ENCODE measurements around the gene FUT8. TPM values are rescaled to one million over a fixed set of nuclear protein-coding genes. Genes with fewer than 3 reads are reported as not detected.
"Not testable (repeated sequence)": the region's sequence is repeated elsewhere in the genome, so short reads cannot be mapped to it uniquely, and the experiment has no call there.

FUT8 gene
- total RNA-seq, 1 donor: 32.1 TPM

GRCh38 chr14:65461730-65462129 is 49.2 kb downstream of the FUT8 start:
- Histone ChIP-seq H3K27me3 (ENCODE audit: insufficient read depth, low read length) (no peaks in the 10 kb centered on the region), H3K4me3 (ENCODE audit: low read length) (no peak overlapping the region), H3K9me3 (ENCODE audit: low read depth, low read length) (no peaks in the 10 kb centered on the region), H3K4me1 (ENCODE audit: insufficient read depth, low read length) (no peaks in the 10 kb centered on the region)

DNA sequence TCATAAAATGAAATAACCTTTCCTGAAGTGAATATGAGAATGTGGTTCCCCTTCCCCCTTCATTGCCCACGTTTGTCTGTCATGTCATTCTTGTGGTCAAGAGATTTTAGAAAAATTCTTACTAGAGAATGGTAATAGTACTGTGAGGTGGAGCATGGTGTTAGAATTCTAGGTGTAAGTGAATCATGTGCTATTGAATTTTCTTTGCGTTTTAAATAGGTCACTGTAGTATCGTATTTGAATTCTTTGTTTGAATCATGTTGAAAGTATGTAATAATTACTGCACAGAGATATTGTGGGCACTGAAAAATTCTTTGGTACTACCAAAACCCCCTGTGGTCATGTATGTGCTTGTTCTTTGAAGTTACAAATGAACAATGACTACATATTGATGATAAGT is 49.9 kb downstream of the FUT8 start:
- Histone ChIP-seq H3K9me3 (ENCODE audit: low read depth, low read length) (no peaks in the 10 kb centered on the region), H3K4me3 (ENCODE audit: low read length) (no peak overlapping the region), H3K27me3 (ENCODE audit: insufficient read depth, low read length) (no peaks in the 10 kb centered on the region), H3K4me1 (ENCODE audit: insufficient read depth, low read length) (no peaks in the 10 kb centered on the region)

GRCh38 chr14:65465584-65465983 is 53.1 kb downstream of the FUT8 start:
- H3K27me3 ChIP-seq (ENCODE audit: insufficient read depth, low read length): no peaks in the 10 kb centered on the region
- peaks cover 5% of the 10 kb centered on the region for H3K4me1 ChIP-seq (ENCODE audit: insufficient read depth, low read length)
- H3K9me3 ChIP-seq (ENCODE audit: low read depth, low read length): no peaks in the 10 kb centered on the region
- H3K4me3 ChIP-seq (ENCODE audit: low read length): no peak overlapping the region

- H3K9me3 ChIP-seq (ENCODE audit: low read depth, low read length); H3K27me3 ChIP-seq (ENCODE audit: insufficient read depth, low read length); H3K4me3 ChIP-seq (ENCODE audit: low read length): not testable (repeated sequence)
- H3K4me1 ChIP-seq (ENCODE audit: insufficient read depth, low read length): peaks cover 11% of the 10 kb centered on the region
Measured at GRCh38 chr14:65467926-65468325, 55.4 kb downstream of the FUT8 start.

DNA sequence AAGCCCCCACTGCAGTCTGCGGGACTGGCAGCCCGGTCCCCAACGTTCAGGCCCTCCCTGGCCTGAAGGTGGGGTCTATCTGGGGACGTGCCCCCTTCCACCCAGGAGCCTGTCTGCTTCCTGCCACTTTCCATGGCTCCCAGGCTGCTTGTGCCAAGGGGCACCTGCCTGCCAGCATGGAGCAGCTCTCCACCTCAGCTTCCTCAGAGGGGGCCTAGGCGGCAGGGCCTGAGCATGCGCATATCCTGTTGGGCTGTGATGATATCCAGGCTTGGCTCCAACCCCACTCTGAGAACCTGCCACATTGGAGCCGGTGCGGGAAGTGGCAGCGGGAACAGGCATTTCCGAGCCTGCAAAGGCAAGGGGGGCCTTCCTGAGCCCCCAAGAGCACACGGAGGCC is 57.4 kb downstream of the FUT8 start:
- H3K27me3 ChIP-seq (ENCODE audit: insufficient read depth, low read length): no peaks in the 10 kb centered on the region
- H3K4me1 ChIP-seq (ENCODE audit: insufficient read depth, low read length): peaks cover 11% of the 10 kb centered on the region
- H3K4me3 ChIP-seq (ENCODE audit: low read length): no peak overlapping the region
- H3K9me3 ChIP-seq (ENCODE audit: low read depth, low read length): no peaks in the 10 kb centered on the region

- Histone ChIP-seq H3K4me1 (ENCODE audit: insufficient read depth, low read length) (peaks cover 11% of the 10 kb centered on the region), H3K9me3 (ENCODE audit: low read depth, low read length) (no peaks in the 10 kb centered on the region), H3K4me3 (ENCODE audit: low read length) (no peak overlapping the region), H3K27me3 (ENCODE audit: insufficient read depth, low read length) (no peaks in the 10 kb centered on the region)
Measured at GRCh38 chr14:65470404-65470880, 57.9 kb downstream of the FUT8 start.

- Histone ChIP-seq H3K9me3 (ENCODE audit: low read depth, low read length) (no peaks in the 10 kb centered on the region), H3K4me3 (ENCODE audit: low read length) (no peak overlapping the region), H3K4me1 (ENCODE audit: insufficient read depth, low read length) (peaks cover 11% of the 10 kb centered on the region), H3K27me3 (ENCODE audit: insufficient read depth, low read length) (no peaks in the 10 kb centered on the region)
Measured at GRCh38 chr14:65471038-65471878, 58.7 kb downstream of the FUT8 start.

DNA sequence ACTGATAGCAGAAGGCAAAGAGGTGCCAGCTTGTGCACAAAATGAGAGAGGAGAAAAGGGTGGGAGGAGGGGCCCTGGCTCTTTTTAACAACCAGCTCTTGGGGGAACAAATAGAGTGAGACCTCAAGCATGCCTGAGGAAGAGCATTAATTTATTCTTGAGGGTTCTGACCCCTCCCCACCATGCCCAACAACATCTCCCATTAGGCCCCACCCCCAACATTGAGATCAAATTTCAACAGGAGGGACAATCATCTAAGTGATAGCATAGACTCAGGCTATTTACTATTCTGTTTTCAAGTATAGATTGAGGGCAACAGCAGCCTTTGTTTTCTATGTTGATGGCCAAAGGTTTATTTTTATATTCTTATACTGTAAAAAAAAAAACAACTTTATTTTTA is 59.7 kb downstream of the FUT8 start:
- Histone ChIP-seq H3K4me3 (ENCODE audit: low read length) (no peak overlapping the region), H3K27me3 (ENCODE audit: insufficient read depth, low read length) (no peaks in the 10 kb centered on the region), H3K9me3 (ENCODE audit: low read depth, low read length) (no peaks in the 10 kb centered on the region)

GRCh38 chr14:65476273-65476941 is 63.9 kb downstream of the FUT8 start:
- Histone ChIP-seq H3K4me1 (ENCODE audit: insufficient read depth, low read length) (peaks cover 11% of the 10 kb centered on the region), H3K4me3 (ENCODE audit: low read length) (no peak overlapping the region), H3K27me3 (ENCODE audit: insufficient read depth, low read length) (no peaks in the 10 kb centered on the region), H3K9me3 (ENCODE audit: low read depth, low read length) (no peaks in the 10 kb centered on the region)

More for the DNA sequence above, 59.7 kb downstream of the FUT8 start:
- H3K4me1 ChIP-seq (ENCODE audit: insufficient read depth, low read length): peaks cover 11% of the 10 kb centered on the region

- H3K27me3 ChIP-seq (ENCODE audit: insufficient read depth, low read length): no peaks in the 10 kb centered on the region
- H3K9me3 ChIP-seq (ENCODE audit: low read depth, low read length): no peaks in the 10 kb centered on the region
- no peak overlapping the region for H3K4me3 ChIP-seq (ENCODE audit: low read length)
- H3K4me1 ChIP-seq (ENCODE audit: insufficient read depth, low read length): peaks cover 10% of the 10 kb centered on the region
Measured at GRCh38 chr14:65476942-65477318, 64.4 kb downstream of the FUT8 start.

DNA sequence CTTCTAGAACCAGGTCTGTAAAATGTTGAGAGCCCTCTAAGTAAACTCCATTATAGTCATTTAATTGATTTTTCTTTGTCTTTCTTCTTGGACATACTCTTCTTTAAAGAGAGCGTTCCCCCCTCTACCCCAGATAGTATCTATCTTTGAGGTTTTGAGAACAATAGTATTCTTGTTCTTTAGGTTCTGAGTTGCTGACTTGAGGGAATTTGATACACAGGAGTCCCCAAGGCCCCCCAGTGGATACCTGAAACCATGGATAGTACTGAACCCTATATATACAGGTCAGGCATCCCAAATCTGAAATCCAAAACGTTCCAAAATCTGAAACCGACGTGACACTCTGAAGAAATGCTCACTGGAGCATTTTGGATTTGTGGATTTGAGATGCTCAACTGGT is 65.5 kb downstream of the FUT8 start:
- no peaks in the 10 kb centered on the region for H3K9me3 ChIP-seq (ENCODE audit: low read depth, low read length)
- no peak overlapping the region for H3K4me3 ChIP-seq (ENCODE audit: low read length)
- H3K27me3 ChIP-seq (ENCODE audit: insufficient read depth, low read length): no peaks in the 10 kb centered on the region

GRCh38 chr14:65478596-65478995 is 66.1 kb downstream of the FUT8 start:
- Histone ChIP-seq H3K9me3 (ENCODE audit: low read depth, low read length) (no peaks in the 10 kb centered on the region), H3K4me1 (ENCODE audit: insufficient read depth, low read length) (peaks cover 15% of the 10 kb centered on the region), H3K4me3 (ENCODE audit: low read length) (no peak overlapping the region), H3K27me3 (ENCODE audit: insufficient read depth, low read length) (no peaks in the 10 kb centered on the region)

More for the DNA sequence above, 65.5 kb downstream of the FUT8 start:
- peaks cover 14% of the 10 kb centered on the region for H3K4me1 ChIP-seq (ENCODE audit: insufficient read depth, low read length)

DNA sequence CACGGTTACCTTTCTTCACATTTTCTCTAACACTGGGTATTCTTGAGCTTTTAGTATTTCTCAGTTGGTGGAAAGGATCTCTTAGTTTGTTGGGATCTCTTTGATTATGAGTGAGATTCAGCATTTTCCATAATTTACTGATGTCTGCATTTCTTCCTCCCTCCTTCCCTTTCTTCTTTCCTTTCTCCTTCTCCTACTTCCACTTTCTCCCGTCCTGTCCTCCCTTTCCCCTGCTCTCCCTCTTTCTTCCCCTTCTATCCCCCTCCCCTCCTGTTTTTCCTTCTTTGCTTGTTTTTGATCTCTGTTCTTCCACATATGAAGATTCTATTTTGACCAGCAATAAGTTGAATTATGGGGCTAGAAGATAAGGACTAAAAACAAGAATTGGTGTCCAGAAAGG is 66.9 kb downstream of the FUT8 start:
- Histone ChIP-seq H3K27me3 (ENCODE audit: insufficient read depth, low read length) (no peaks in the 10 kb centered on the region), H3K4me1 (ENCODE audit: insufficient read depth, low read length) (peaks cover 15% of the 10 kb centered on the region), H3K9me3 (ENCODE audit: low read depth, low read length) (no peaks in the 10 kb centered on the region), H3K4me3 (ENCODE audit: low read length) (no peak overlapping the region)

GRCh38 chr14:65482757-65483438 is 70.4 kb downstream of the FUT8 start:
- Histone ChIP-seq H3K9me3 (ENCODE audit: low read depth, low read length) (no peaks in the 10 kb centered on the region), H3K4me3 (ENCODE audit: low read length) (no peak overlapping the region), H3K4me1 (ENCODE audit: insufficient read depth, low read length) (peaks cover 16% of the 10 kb centered on the region), H3K27me3 (ENCODE audit: insufficient read depth, low read length) (no peaks in the 10 kb centered on the region)

DNA sequence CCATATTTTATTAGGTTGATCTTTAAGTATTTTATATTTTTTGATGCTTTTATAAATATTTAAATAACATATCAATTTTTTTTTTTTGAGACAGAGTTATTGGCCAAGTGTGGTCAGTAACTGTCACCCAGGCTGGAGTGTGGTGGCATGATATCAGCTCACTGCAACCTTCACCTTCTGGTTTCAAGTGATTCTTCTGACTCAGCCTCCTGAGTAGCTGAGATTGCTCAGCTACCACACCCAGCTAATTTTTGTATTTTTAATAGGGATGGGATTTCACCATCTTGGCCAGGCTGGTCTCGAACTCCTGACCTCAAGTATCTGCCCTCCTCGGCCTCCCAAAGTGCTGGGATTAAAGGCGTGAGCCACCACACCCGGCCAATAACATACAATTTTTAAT is 71.1 kb downstream of the FUT8 start:
- Histone ChIP-seq H3K27me3 (ENCODE audit: insufficient read depth, low read length) (no peaks in the 10 kb centered on the region), H3K4me3 (ENCODE audit: low read length) (no peak overlapping the region), H3K4me1 (ENCODE audit: insufficient read depth, low read length) (peaks cover 14% of the 10 kb centered on the region), H3K9me3 (ENCODE audit: low read depth, low read length) (no peaks in the 10 kb centered on the region)
